H1 (cell line): Measurements from ENCODE around the gene WDR48. TPM values are rescaled to one million over a fixed set of nuclear protein-coding genes. Genes with fewer than 3 reads are reported as not detected.

Experiments
- CTCF ChIA-PET: fragments of 300-600 bp; sonication (Branson Sonifier 250); formaldehyde crosslinking; loops from one replicate; lab custom pipeline; 2021; ENCODE audit not compliant: partially characterized antibody; lab: Charles Lee
- POLR2A ChIA-PET: fragments of 300-600 bp; sonication (Branson Sonifier 250); formaldehyde crosslinking; loops from one replicate; lab custom pipeline; 2021; ENCODE audit warnings: inconsistent platforms; ENCODE audit not compliant: partially characterized antibody; lab: Charles Lee
- DNase-seq, 2 experiments: peaks; one replicate each; pipeline versions ENCODE4 v3.0.0 to v3.0.0-alpha.2; 2010 to 2022; ENCODE audit warnings: low spot score in 2 of 2, low read depth in 1 of 2, mixed read lengths in 1 of 2
- FAIRE-seq: peaks from 2 replicates; lab custom pipeline; 2011; peaks lifted over from hg19 to GRCh38; lab: Jason Lieb, UNC
- H2AFZ ChIP-seq: 2 replicates; pipeline ENCODE4 v1.8.1; 2012; ENCODE audit warnings: low read length, inconsistent platforms
- H2AK5ac ChIP-seq: 2 replicates; pipeline ENCODE4 v1.6.1; 2013; ENCODE audit warnings: low read depth, low read length
- H2BK120ac ChIP-seq: replicated peaks from 2 replicates; pipeline ENCODE3; 2013; ENCODE audit warnings: low read depth, low read length, inconsistent platforms
- H2BK12ac ChIP-seq: 2 replicates; pipeline ENCODE4 v1.6.1; 2013; ENCODE audit warnings: low read depth, low read length
- H2BK15ac ChIP-seq: 2 replicates; pipeline ENCODE4 v1.6.1; 2013; ENCODE audit warnings: low read length
- H2BK20ac ChIP-seq: 2 replicates; pipeline ENCODE4 v1.6.1; 2013; ENCODE audit warnings: low read length
- H2BK5ac ChIP-seq: 2 replicates; pipeline ENCODE4 v1.6.1; 2013; ENCODE audit warnings: low read depth, low read length
- H3K14ac ChIP-seq: 2 replicates; pipeline ENCODE4 v1.6.1; 2013; ENCODE audit warnings: inconsistent platforms; ENCODE audit not compliant: insufficient read length
- H3K18ac ChIP-seq: 2 replicates; pipeline ENCODE4 v1.6.1; 2013; ENCODE audit warnings: low read length; ENCODE audit errors: extremely low read depth
- H3K23ac ChIP-seq: 2 replicates; pipeline ENCODE4 v1.6.1; 2013; ENCODE audit warnings: inconsistent platforms; ENCODE audit not compliant: insufficient read length
- H3K23me2 ChIP-seq: 2 replicates; pipeline ENCODE4 v1.6.1; 2013; ENCODE audit warnings: low read depth, low read length
- H3K27ac ChIP-seq: 2 replicates; pipeline ENCODE4 v1.6.1; 2011; ENCODE audit warnings: low read depth, low read length, inconsistent platforms
- H3K27me3 ChIP-seq, 4 experiments: replicated peaks in 1 of 4; 1 replicate in 1 of 4; 2 replicates in 3 of 4; pipeline versions ENCODE4 v1.6.1 to v1.8.1; 2011 to 2013; ENCODE audit warnings: low read length in 3 of 4, mild to moderate bottlenecking in 3 of 4, inconsistent platforms in 2 of 4, mixed read lengths in 2 of 4, moderate library complexity in 1 of 4; ENCODE audit not compliant: control insufficient read depth in 3 of 4, insufficient read depth in 3 of 4; ENCODE audit errors: extremely low read depth in 1 of 4
- H3K36me3 ChIP-seq, 4 experiments: 2 replicates each; pipeline versions ENCODE4 v1.6.1 to v1.8.1; 2011 to 2013; ENCODE audit warnings: mild to moderate bottlenecking in 4 of 4, low read length in 3 of 4, moderate library complexity in 2 of 4, control low read depth in 1 of 4, inconsistent platforms in 1 of 4; ENCODE audit not compliant: insufficient read depth in 4 of 4, control insufficient read depth in 2 of 4
- H3K4ac ChIP-seq: replicated peaks from 2 replicates; pipeline ENCODE3; 2013; ENCODE audit warnings: low read length, low read depth, mixed read lengths, inconsistent platforms; ENCODE audit not compliant: insufficient read length
- H3K4me1 ChIP-seq, 4 experiments: replicated peaks in 1 of 4; 1 replicate in 1 of 4; 2 replicates in 3 of 4; pipeline versions ENCODE4 v1.6.1 to v1.8.1; 2011 to 2013; ENCODE audit warnings: low read length in 3 of 4, inconsistent platforms in 2 of 4, mixed read lengths in 1 of 4; ENCODE audit not compliant: insufficient read depth in 4 of 4, control insufficient read depth in 3 of 4
- H3K4me2 ChIP-seq, 2 experiments: 2 replicates each; pipeline versions ENCODE4 v1.6.1 to v1.8.1; 2011 to 2013; ENCODE audit warnings: low read depth in 2 of 2, low read length in 2 of 2, control low read depth in 1 of 2, inconsistent platforms in 1 of 2, mild to moderate bottlenecking in 1 of 2; ENCODE audit not compliant: insufficient read depth in 1 of 2
- H3K4me3 ChIP-seq, 4 experiments: fragments of 200-600, 300-600 bp in 1 of 4; sonication (generic), shearing (Covaris generic), sonication (Bioruptor Twin) in 1 of 4; 2 replicates each; pipeline versions ENCODE4 v1.5.1 to v1.8.1; 2011 to 2016; ENCODE audit warnings: low read length in 4 of 4, low read depth in 3 of 4, control low read depth in 2 of 4, inconsistent platforms in 2 of 4, mild to moderate bottlenecking in 2 of 4, mixed read lengths in 1 of 4, moderate library complexity in 1 of 4; ENCODE audit not compliant: insufficient read depth in 2 of 4; ENCODE audit errors: extremely low read depth in 1 of 4
- H3K56ac ChIP-seq: replicated peaks from 2 replicates; pipeline ENCODE3; 2013; ENCODE audit warnings: low read depth, mild to moderate bottlenecking, mixed read lengths, low read length, inconsistent platforms; ENCODE audit not compliant: insufficient read length
- H3K79me1 ChIP-seq: 2 replicates; pipeline ENCODE4 v1.6.1; 2013; ENCODE audit warnings: low read depth, low read length, control low read depth
- H3K79me2 ChIP-seq, 2 experiments: 2 replicates each; pipeline versions ENCODE4 v1.6.1 to v1.8.1; 2012 to 2013; ENCODE audit warnings: low read length in 2 of 2, mild to moderate bottlenecking in 2 of 2, inconsistent platforms in 1 of 2; ENCODE audit not compliant: insufficient read depth in 2 of 2, control insufficient read depth in 1 of 2
- H3K9ac ChIP-seq, 4 experiments: replicated peaks in 1 of 4; 1 replicate in 1 of 4; 2 replicates in 3 of 4; pipeline versions ENCODE4 v1.6.1 to v1.8.1; 2011 to 2013; ENCODE audit warnings: low read depth in 3 of 4, low read length in 3 of 4, control low read depth in 2 of 4, mild to moderate bottlenecking in 2 of 4, moderate library complexity in 2 of 4, inconsistent platforms in 1 of 4; ENCODE audit errors: extremely low read depth in 1 of 4
- H3K9me3 ChIP-seq, 2 experiments: 2 replicates each; pipeline versions ENCODE4 v1.6.1 to v1.8.1; 2012 to 2013; ENCODE audit warnings: mild to moderate bottlenecking in 2 of 2, moderate library complexity in 2 of 2, control low read depth in 1 of 2, inconsistent platforms in 1 of 2, low read depth in 1 of 2, low read length in 1 of 2, mixed read lengths in 1 of 2; ENCODE audit not compliant: insufficient read depth in 2 of 2
- H4K20me1 ChIP-seq, 2 experiments: replicated peaks in 1 of 2; 2 replicates each; pipeline versions ENCODE3 to v1.8.1; 2011 to 2013; ENCODE audit warnings: inconsistent platforms in 2 of 2, low read length in 2 of 2, mild to moderate bottlenecking in 1 of 2; ENCODE audit not compliant: insufficient read depth in 2 of 2, control insufficient read depth in 1 of 2
- H4K5ac ChIP-seq: 2 replicates; pipeline ENCODE4 v1.6.1; 2013; ENCODE audit warnings: low read length, low read depth, mixed read lengths, inconsistent platforms; ENCODE audit not compliant: insufficient read length
- H4K8ac ChIP-seq: 2 replicates; pipeline ENCODE4 v1.8.0; 2013; ENCODE audit warnings: mild to moderate bottlenecking, moderate library complexity, low read length, inconsistent platforms; ENCODE audit not compliant: insufficient read depth; ENCODE audit errors: extremely low read depth
- H4K91ac ChIP-seq: replicated peaks from 2 replicates; pipeline ENCODE3; 2013; ENCODE audit warnings: low read length, mixed read lengths, inconsistent platforms; ENCODE audit not compliant: insufficient read length
- ATF3 ChIP-seq: IDR thresholded peaks from 2 replicates; pipeline ENCODE4 v1.6.1; 2011; ENCODE audit warnings: low read depth, mild to moderate bottlenecking, low read length; ENCODE audit not compliant: insufficient read depth
- CHD2 ChIP-seq: IDR thresholded peaks from 2 replicates; pipeline ENCODE4 v1.6.1; 2012; ENCODE audit warnings: low read length, improper control_type of control experiment
- E2F6 ChIP-seq: IDR thresholded peaks from 2 replicates; pipeline ENCODE4 v1.6.1; 2012; ENCODE audit warnings: inconsistent platforms
- FOSL1 ChIP-seq: IDR thresholded peaks from 2 replicates; pipeline ENCODE4 v1.6.1; 2011; ENCODE audit warnings: mild to moderate bottlenecking, low read depth, low read length, moderate library complexity; ENCODE audit not compliant: insufficient read depth
- GABPA ChIP-seq: IDR thresholded peaks from 2 replicates; pipeline ENCODE4 v1.6.1; 2011; ENCODE audit warnings: mild to moderate bottlenecking, low read length, moderate library complexity, borderline replicate concordance; ENCODE audit not compliant: insufficient read depth
- JUND ChIP-seq: IDR thresholded peaks from 2 replicates; pipeline ENCODE4 v1.6.1; 2011; ENCODE audit warnings: mild to moderate bottlenecking, improper control_type of control experiment, low read length
- KDM4A ChIP-seq: IDR thresholded peaks from one replicate; pipeline ENCODE4 v1.7.1; 2012; ENCODE audit warnings: low read depth, mild to moderate bottlenecking, moderate library complexity, low read length, inconsistent platforms; ENCODE audit not compliant: severe bottlenecking
- KDM5A ChIP-seq: fragments of 200-600 bp; IDR thresholded peaks from 2 replicates; pipeline ENCODE4 v1.7.1; 2012; ENCODE audit warnings: mild to moderate bottlenecking, low read length, inconsistent platforms, mixed read lengths
- RBBP5 ChIP-seq: IDR thresholded peaks from 2 replicates; pipeline ENCODE4 v1.7.1; 2012; ENCODE audit warnings: low read depth, mild to moderate bottlenecking, inconsistent platforms, low read length, moderate library complexity, borderline replicate concordance
- WGBS, 2 experiments: shearing (Covaris generic) in 1 of 2; methylation state at CpG; one replicate each; pipeline versions ENCODE4 v1.1.6 to v1.1.7; 2013 to 2015; ENCODE audit warnings: low lambda C conversion rate in 2 of 2, mixed read lengths in 2 of 2, inconsistent platforms in 1 of 2, low coverage in 1 of 2, missing lambda C conversion rate in 1 of 2; ENCODE audit not compliant: insufficient replicate concordance in 2 of 2, insufficient coverage in 1 of 2, insufficient read length in 1 of 2; ENCODE audit errors: extremely low coverage in 1 of 2, missing lambda C conversion rate in 1 of 2; 5-methylcytosine and 5-hydroxymethylcytosine counted together
- polyA plus RNA-seq, 7 experiments: library from polyadenylated mRNA; depleted of rRNA in 3 of 7; stranded (reverse) in 5 of 7; unstranded in 2 of 7; fragments of >200 nt in 5 of 7; fragments of 200-250 nt in 2 of 7; gene quantifications; 1 replicate in 5 of 7; 2 replicates in 1 of 7; 4 replicates in 1 of 7; pipeline versions ENCODE4 v1.2.1 to v1.2.3, GENCODE V29; 2011 to 2013; ENCODE audit warnings: missing spikeins in 2 of 7, mixed read lengths in 2 of 7
- total RNA-seq: library from RNA; stranded (reverse); fragmentation: NEBNext Ultra II Directional; extraction: Animal tissue kit (Norgen Biotek cat#: 25700); gene quantifications from 2 replicates; pipeline ENCODE4 v1.2.1, GENCODE V29; 2021

Gene WDR48
- total and polyA plus RNA-seq, 2 of the 8 experiments (the other 6 are each of a cell fraction or from before 2014, with no cell fraction given), result 21.2 to 54.1 TPM

GRCh38 chr3:39103791-39104552 is 52.2 kb downstream of the WDR48 start:
- FAIRE-seq, result no peak
- Histone ChIP-seq H3K79me1 (peaks cover 6% of the 10 kb centered on the region; the same call in 1 of the 2 replicates), H3K79me2 (no peaks in the 10 kb centered on the region), H3K4me2 (no peak overlapping the region), H3K56ac (no peak overlapping the region), H2BK12ac (no peak overlapping the region), H2AFZ (no peak overlapping the region), H3K18ac (no peak overlapping the region), H3K9ac (no peak overlapping the region), H2AK5ac (no peak overlapping the region), H3K36me3 (peaks cover 2 to 4% (median 3%) of the 10 kb centered on the region in 4 experiments; a peak in 4 of 8 replicates), H3K23ac (no peak overlapping the region), H3K9me3 (no peaks in the 10 kb centered on the region; a peak in 1 of 4 replicates), H2BK20ac (no peak overlapping the region), H3K23me2 (peaks cover 12% of the 10 kb centered on the region; the same call in 1 of the 2 replicates), H3K4me1 (no peaks in the 10 kb centered on the region; a peak in 2 of 7 replicates), H3K4ac (no peak overlapping the region), H4K5ac (no peak overlapping the region), H4K8ac (no peak overlapping the region), H2BK15ac (no peak overlapping the region), H3K27ac (no peak overlapping the region), H4K20me1 (peaks cover 0 to 12% of the 10 kb centered on the region in 2 experiments), H3K27me3 (peaks cover 0 to 6% (median 3%) of the 10 kb centered on the region in 4 experiments; a peak in 2 of 7 replicates), H3K4me3 (no peak overlapping the region), H2BK120ac (no peak overlapping the region), H2BK5ac (no peak overlapping the region), H4K91ac (no peak overlapping the region), H3K14ac (no peak overlapping the region)
- WGBS, 2 experiments, result 91% methylated on average over 6 of the region's 6 CpGs; no CpG with 5 or more reads in 1 of the 2 experiments
- CTCF ChIA-PET, result interaction anchor here (0.6 to 10.4 kb wide), 11 partner anchors 11 to 192 kb away, joined by 3 to 106 read pairs (median 5); no protein-coding TSS in a partner anchor
- TF ChIP-seq JUND (no peak), E2F6 (no peak), ATF3 (no peak), RBBP5 (no peak), CHD2 (no peak), FOSL1 (no peak), KDM4A (no peak), GABPA (no peak), KDM5A (no peak)
- DNase-seq, result peak in 1 of 2 experiments; percentile 37
- POLR2A ChIA-PET, result interaction anchor here (1.2 to 2.5 kb wide), 3 partner anchors 11 to 1610 kb away, joined by 3 to 8 read pairs (median 7); no protein-coding TSS in a partner anchor
